ENCODE data around the gene ASMT.

- no peak for TF ChIP-seq POLR2A (IDR thresholded peaks at IDR 0.05)
- no peak for TF ChIP-seq CTCF (IDR thresholded peaks at IDR 0.05)
These were observed 21.3 kb upstream of the ASMT start for GRCh38 chrX:1593286-1594271.

Data from thyroid gland (tissue), 4 donors.